Activated T-cell treated with anti-CD3 and anti-CD28 coated beads, Interleukin-2, amount 50 U/mL, for 4 hours (primary cell): ENCODE results near the gene LINC00305. TPM values are rescaled to one million over a fixed set of nuclear protein-coding genes. Genes with fewer than 3 reads are reported as not detected.

ENCODE experiments used
- ATAC-seq, 2 donors: fragments of 200-7000 bp; cut with Tn5 transposase; one replicate each; pipeline ENCODE4 v1.10.0; 2021
- DNase-seq: peaks from one replicate; pipeline ENCODE4 v3.0.0-alpha.2; 2020
- H3K27me3 Mint-ChIP-seq: one replicate; pipeline ENCODE4 v1.8.0; 2021; ENCODE audit warnings: low read depth, mixed read lengths
- H3K36me3 Mint-ChIP-seq: one replicate; pipeline ENCODE4 v1.8.0; 2022; ENCODE audit warnings: mixed read lengths; ENCODE audit not compliant: insufficient read depth
- H3K4me1 Mint-ChIP-seq: one replicate; pipeline ENCODE4 v1.8.0; 2021; ENCODE audit warnings: low read depth, mixed read lengths
- H3K4me3 Mint-ChIP-seq: one replicate; pipeline ENCODE4 v1.8.0; 2021; ENCODE audit warnings: mild to moderate bottlenecking, moderate library complexity, mixed read lengths
- H3K9me3 Mint-ChIP-seq: one replicate; pipeline ENCODE4 v1.8.0; 2021; ENCODE audit warnings: mixed read lengths
- total RNA-seq, 3 donors: library from RNA; stranded (reverse); gene quantifications; one replicate each; pipeline ENCODE4 v1.2.1, GENCODE V29; 2021

The LINC00305 gene
- total RNA-seq, 3 donors from 2014 or later: not detected

DNA sequence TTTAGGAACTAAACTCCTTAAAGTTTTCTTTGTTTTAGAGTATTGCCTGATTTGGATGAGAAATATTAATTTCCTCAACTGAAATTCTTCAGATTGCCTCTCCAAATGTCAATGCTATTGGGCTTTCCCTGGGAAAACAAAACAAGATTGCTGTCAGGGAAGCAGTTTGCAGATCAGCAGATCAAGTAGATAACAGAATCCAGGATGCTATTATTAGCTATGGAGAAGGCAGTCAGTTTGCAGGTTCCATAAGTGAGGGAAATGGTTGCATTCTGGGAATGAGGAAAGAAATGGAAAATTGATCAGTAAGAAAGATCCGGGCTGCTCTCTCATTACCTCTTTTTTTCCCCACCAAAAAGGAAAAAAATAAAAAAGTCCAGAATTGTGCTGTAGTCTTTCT is 11.0 kb downstream of the LINC00305 start:
- Mint-ChIP-seq H3K4me1 (no peaks in the 10 kb centered on the region), H3K27me3 (peaks cover 2% of the 10 kb centered on the region), H3K36me3 (no peaks in the 10 kb centered on the region), H3K4me3 (no peak overlapping the region), H3K9me3 (no peaks in the 10 kb centered on the region)
- ATAC-seq (no peak), DNase-seq (no peak)

DNA sequence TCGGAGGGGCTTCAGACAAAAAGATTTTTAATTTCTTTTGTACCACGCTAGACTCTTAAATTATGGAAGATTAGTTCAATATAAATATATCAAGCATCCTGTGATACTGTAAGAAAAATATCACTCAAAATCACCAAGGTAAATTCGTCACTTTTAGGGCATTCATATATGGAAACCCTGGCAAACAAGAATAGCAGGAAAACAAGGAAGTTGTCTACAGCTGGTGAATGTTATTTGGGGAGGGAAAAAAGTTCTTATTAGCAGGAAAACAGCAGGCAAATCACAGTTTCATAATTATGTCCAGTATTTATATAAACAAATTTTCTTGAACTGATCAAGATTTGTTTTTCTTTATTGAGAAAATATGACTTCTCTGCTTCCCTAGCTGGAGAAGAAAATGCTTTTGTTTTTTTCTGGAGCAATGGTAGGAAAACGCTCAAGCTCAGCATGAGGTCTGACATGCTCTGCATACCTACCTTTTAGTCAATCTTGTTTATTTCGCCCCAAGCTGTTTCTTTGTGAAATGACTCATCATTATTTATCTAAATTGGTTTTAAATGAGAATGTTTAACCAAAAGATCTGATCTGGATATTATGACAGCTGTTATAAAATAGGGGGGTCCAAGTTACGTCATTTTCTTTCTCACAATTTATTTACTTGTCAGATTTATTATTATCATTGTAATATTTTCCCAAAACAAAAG is 14.7 kb downstream of the LINC00305 start:
- no peaks in the 10 kb centered on the region for H3K4me1 Mint-ChIP-seq
- H3K36me3 Mint-ChIP-seq: no peaks in the 10 kb centered on the region
- no peak overlapping the region for H3K4me3 Mint-ChIP-seq
- no peaks in the 10 kb centered on the region for H3K27me3 Mint-ChIP-seq
- no peaks in the 10 kb centered on the region for H3K9me3 Mint-ChIP-seq
- DNase-seq: no peak
- no peak for ATAC-seq

DNA sequence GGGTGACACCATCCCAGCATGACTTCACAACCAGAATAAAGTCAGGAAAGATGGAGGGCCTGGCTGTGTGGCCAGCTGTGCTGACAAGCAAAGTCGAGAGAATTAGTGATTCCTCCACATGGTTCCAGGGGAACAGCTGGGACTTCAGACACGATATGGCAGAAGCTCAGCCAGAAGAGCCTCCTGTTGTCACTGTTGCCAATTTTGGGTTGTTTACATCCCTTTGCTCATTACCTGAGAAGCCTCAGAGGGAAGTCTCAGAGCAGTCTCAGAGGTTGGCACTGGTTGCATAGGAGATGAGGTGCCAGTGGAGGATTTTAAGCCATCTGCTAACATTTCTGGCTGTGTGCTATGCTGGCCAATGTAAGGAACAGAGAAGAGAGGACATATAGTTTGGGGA is 16.0 kb downstream of the LINC00305 start:
- H3K27me3 Mint-ChIP-seq: no peaks in the 10 kb centered on the region
- H3K36me3 Mint-ChIP-seq: no peaks in the 10 kb centered on the region
- ATAC-seq (no peak), DNase-seq (no peak)
- no peaks in the 10 kb centered on the region for H3K9me3 Mint-ChIP-seq
- H3K4me1 Mint-ChIP-seq: no peaks in the 10 kb centered on the region
- H3K4me3 Mint-ChIP-seq: no peak overlapping the region

DNA sequence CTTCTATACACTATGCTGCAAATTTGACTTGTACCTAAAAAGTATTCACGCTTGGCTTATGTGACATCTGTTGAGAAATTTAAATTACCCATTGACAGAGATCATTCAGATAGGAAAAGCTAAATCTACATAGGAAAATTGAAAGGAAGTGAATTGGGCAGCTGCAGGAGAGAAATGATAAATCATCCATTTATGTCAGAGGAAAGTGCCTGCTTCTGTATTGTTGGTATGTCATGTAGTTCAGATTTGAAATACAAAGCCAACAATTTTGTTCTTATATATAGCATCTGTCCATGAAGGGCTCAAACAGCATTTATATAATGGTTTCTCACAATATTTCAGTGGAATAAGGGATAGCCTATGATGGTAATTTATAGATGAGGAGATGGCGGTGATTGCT is 17.6 kb downstream of the LINC00305 start:
- no peaks in the 10 kb centered on the region for H3K9me3 Mint-ChIP-seq
- DNase-seq (no peak), ATAC-seq (no peak)
- no peaks in the 10 kb centered on the region for H3K4me1 Mint-ChIP-seq
- no peaks in the 10 kb centered on the region for H3K27me3 Mint-ChIP-seq
- H3K36me3 Mint-ChIP-seq: no peaks in the 10 kb centered on the region
- H3K4me3 Mint-ChIP-seq: no peak overlapping the region

DNA sequence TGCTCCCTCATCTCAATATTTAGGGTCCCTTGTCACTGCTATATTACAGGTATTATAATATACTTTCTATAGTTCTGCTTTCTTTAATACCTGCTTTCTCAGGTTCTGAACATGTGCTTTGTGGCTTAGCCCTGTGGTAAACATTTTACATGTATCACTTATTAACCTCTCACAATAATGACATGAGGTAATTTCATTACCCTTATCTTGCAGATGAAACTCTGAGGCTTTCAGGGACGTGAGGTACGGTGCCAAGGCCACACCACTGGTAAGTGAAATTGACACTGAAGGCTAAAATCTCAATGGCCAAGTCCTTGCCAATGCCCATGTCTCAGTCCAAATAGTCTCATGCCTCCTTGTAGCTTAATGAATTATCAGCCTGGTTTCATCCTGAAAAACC is 21.7 kb downstream of the LINC00305 start:
- ATAC-seq: no peak
- no peaks in the 10 kb centered on the region for H3K9me3 Mint-ChIP-seq
- no peaks in the 10 kb centered on the region for H3K36me3 Mint-ChIP-seq
- no peak for DNase-seq
- H3K27me3 Mint-ChIP-seq: no peaks in the 10 kb centered on the region
- no peak overlapping the region for H3K4me3 Mint-ChIP-seq
- H3K4me1 Mint-ChIP-seq: no peaks in the 10 kb centered on the region

DNA sequence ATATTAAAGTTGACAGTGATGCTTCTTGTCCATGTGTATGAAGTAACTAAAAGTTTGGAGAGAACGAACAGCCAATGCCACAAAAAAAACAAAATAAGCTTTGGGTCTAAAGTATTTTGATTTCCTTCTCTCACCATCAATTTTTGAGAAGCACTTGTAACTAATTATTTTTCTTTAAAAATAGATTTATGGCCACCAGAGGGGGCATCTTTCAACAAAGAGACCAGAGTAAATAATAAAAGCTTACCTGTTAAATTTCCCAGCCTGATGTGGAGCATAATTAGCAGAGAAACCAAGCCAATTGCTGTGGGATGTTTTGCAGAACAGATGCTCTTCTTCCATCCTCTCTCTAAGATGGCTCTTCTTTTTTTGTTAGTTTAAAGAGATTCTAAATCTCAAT is 29.0 kb downstream of the LINC00305 start:
- no peaks in the 10 kb centered on the region for H3K9me3 Mint-ChIP-seq
- H3K27me3 Mint-ChIP-seq: no peaks in the 10 kb centered on the region
- H3K4me3 Mint-ChIP-seq: no peak overlapping the region
- no peaks in the 10 kb centered on the region for H3K4me1 Mint-ChIP-seq
- DNase-seq (no peak), ATAC-seq (no peak)
- no peaks in the 10 kb centered on the region for H3K36me3 Mint-ChIP-seq

DNA sequence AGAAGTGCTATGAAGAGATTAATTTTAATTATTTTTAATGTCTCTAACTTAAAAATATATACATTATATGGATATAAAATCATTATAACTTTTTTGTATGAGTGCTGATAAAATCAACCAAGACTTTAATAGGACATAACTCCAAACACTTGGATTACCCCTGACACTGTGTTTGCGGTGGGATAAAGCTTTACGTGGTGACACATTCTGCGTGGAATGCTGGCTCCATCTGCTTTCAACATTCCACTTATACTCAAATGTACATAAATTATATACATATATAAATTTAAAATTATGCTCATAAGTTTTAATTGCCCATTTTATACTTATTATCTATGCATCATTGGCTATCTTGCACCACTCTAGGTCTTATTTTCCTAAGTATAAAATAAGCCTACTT is 30.5 kb downstream of the LINC00305 start:
- Mint-ChIP-seq H3K4me1 (no peaks in the 10 kb centered on the region), H3K9me3 (no peaks in the 10 kb centered on the region), H3K4me3 (no peak overlapping the region), H3K36me3 (no peaks in the 10 kb centered on the region), H3K27me3 (no peaks in the 10 kb centered on the region)
- DNase-seq: no peak
- no peak for ATAC-seq

DNA sequence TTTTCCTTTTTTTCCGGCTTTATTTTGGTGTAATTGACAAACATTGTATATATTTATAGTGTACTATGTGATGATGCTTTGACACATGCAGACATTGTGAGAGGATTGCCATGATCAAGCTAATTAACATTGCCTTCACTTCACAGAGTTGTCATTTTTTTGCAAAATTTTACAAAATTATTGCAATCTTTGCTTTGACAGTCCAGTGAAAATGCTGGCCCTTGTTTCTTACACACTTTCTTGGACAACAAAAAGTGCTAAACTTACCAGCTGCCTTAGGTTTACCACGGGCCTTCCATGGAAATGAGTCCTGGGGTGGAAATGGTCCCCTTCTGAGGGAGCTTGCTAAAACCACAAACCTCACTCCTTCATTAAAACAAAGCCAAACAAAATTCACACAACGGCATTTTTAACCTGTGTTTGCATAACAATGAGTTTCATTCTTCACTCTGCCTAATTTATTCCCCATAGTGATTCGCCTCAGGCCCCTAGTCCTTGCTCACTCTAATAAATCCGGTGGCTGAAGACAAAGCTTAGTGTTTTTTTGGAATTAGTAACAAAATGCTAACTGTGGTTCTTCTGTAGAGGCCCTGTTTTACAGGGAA is 32.2 kb downstream of the LINC00305 start:
- Mint-ChIP-seq H3K36me3 (no peaks in the 10 kb centered on the region), H3K4me1 (no peaks in the 10 kb centered on the region), H3K9me3 (no peaks in the 10 kb centered on the region), H3K4me3 (no peak overlapping the region), H3K27me3 (no peaks in the 10 kb centered on the region)
- DNase-seq: no peak
- no peak for ATAC-seq

DNA sequence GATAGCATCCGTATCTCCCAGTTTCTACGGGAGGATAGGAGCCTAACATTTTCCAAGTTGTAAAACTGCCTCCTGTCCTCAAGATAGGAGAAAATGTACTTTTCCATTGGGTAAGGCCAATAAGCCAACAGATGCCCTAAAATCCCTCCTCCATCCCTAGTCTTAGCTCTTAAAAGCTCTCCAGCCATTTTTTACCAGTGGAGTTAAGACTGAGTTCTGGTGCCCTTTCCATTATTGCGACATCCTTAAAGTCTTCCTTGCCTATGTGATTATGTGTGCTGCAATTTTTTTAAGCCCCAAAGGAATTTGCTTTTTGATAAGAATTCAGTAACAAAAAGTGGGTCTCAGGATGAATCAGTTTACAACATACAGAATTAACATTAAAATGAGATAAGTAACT is 33.0 kb downstream of the LINC00305 start:
- no peaks in the 10 kb centered on the region for H3K9me3 Mint-ChIP-seq
- H3K4me3 Mint-ChIP-seq: no peak overlapping the region
- ATAC-seq: no peak
- no peaks in the 10 kb centered on the region for H3K36me3 Mint-ChIP-seq
- DNase-seq: no peak
- no peaks in the 10 kb centered on the region for H3K4me1 Mint-ChIP-seq
- H3K27me3 Mint-ChIP-seq: no peaks in the 10 kb centered on the region

DNA sequence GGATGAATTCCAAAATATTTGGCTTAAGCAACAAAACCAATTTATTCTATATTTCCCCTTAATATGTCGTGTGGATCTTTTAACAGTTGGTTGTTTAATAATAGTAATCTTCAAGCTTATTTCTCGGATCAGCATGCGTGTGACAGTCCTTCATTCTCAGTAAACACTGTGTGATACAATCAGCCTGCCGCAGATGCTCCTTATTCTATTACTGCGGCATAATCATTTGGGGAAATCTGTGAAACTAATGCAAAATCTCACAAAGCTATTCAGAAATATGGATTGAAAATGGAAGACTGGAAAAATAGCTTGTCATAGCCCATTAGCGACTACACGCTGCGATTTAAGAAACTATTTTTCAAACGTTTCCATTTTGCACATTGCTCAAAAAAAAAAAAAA is 36.9 kb downstream of the LINC00305 start:
- no peaks in the 10 kb centered on the region for H3K36me3 Mint-ChIP-seq
- no peak for DNase-seq
- no peaks in the 10 kb centered on the region for H3K27me3 Mint-ChIP-seq
- no peak overlapping the region for H3K4me3 Mint-ChIP-seq
- ATAC-seq: no peak
- H3K4me1 Mint-ChIP-seq: no peaks in the 10 kb centered on the region
- no peaks in the 10 kb centered on the region for H3K9me3 Mint-ChIP-seq

DNA sequence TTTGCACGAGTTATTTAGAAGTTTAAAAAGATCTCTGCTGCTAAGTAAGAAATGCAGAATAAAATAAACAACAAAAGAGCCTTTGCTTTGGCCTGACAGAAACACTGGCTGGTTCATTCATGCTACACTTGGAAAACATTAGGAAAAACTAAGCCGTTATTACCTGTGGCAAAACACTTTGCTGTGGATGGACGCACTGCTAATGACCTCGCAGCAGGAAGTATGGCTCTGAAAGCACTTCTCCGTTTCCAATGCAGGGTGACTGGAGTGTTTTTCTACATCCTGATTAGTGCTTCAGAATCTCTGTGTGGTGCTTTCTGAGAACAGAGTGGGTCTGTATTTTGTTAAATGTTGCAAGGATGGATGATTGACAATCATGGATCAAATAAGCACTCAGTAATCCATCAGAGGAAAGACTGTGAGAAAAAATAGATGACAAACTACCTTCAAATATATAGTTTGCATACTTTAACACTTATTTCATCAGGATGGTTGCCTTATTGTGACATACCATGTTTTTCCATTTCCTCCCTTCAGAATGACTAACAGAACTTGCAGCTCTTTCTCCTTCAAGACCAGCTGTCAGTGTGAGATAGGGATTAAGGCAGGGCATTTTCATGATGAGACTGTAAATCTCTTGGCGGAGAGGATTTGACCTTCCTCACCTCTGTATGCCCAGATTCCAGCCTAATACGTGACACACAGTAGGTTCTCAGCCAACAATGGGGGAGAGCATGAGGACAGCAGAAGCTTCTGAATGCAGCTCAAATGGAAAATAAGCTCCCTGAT is 38.0 kb downstream of the LINC00305 start:
- no peak for ATAC-seq
- DNase-seq: no peak
- no peak overlapping the region for H3K4me3 Mint-ChIP-seq
- H3K4me1 Mint-ChIP-seq: no peaks in the 10 kb centered on the region
- H3K9me3 Mint-ChIP-seq: no peaks in the 10 kb centered on the region
- no peaks in the 10 kb centered on the region for H3K36me3 Mint-ChIP-seq
- H3K27me3 Mint-ChIP-seq: no peaks in the 10 kb centered on the region

DNA sequence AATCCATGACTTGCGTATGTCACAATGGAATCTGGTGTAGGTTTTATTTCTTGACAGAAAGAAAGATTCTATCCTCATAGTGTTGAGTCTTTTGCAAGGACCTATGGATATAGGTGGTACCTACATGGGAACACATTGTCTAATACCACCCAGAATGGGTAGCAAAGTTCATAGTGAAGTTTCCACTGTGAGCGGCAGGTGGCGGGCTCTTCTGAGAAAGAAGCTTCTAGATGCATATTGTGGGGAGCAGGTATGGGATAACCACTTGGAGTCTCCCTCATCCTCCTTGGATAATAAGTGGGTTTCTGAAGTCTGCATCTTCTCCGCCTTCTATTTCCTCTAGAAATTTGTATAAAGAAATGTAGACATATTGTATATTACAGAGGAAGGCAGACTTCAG is 44.9 kb downstream of the LINC00305 start:
- Mint-ChIP-seq H3K27me3 (no peaks in the 10 kb centered on the region), H3K4me3 (no peak overlapping the region), H3K4me1 (no peaks in the 10 kb centered on the region), H3K36me3 (no peaks in the 10 kb centered on the region), H3K9me3 (no peaks in the 10 kb centered on the region)
- ATAC-seq (no peak), DNase-seq (no peak)

DNA sequence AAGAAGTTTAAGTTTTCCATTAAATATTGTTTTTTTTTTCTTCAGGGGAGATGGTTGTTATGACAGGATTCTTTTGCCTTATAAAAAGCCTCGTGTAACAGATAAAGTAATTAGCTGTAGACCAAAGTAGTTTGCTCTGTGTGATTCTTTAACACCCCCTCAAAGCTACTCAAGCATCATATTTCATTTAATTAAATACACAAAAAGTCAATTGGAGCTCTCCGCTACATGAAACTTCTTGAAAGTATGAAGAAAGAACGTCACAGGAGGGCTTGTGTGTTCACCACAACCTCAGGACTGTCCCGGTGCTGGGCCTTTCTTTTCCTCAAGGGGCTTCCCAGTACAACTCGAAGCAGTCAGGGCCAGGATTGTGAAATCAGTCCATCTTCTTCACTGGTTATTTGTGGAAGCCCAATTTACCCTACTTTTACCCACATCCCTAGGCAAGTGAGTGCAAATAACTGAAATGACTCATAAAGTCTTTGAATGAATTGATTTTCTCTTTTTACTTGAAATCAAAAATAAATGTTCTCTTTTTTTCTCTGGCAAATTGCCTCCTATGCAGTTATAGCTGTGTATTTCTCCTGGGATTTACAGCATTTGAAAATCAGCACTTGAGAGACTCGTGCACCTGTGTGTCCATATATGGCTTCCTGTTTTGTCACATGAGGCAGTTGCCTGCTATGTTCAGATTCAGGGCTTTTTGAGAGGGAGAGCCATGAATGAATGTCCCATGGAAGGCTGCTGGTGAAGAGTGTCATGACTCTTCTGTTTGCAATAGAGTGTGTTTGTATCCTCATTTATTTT is 48.6 kb downstream of the LINC00305 start:
- ATAC-seq: no peak
- no peaks in the 10 kb centered on the region for H3K27me3 Mint-ChIP-seq
- H3K9me3 Mint-ChIP-seq: no peaks in the 10 kb centered on the region
- no peak for DNase-seq
- no peak overlapping the region for H3K4me3 Mint-ChIP-seq
- no peaks in the 10 kb centered on the region for H3K4me1 Mint-ChIP-seq
- no peaks in the 10 kb centered on the region for H3K36me3 Mint-ChIP-seq

DNA sequence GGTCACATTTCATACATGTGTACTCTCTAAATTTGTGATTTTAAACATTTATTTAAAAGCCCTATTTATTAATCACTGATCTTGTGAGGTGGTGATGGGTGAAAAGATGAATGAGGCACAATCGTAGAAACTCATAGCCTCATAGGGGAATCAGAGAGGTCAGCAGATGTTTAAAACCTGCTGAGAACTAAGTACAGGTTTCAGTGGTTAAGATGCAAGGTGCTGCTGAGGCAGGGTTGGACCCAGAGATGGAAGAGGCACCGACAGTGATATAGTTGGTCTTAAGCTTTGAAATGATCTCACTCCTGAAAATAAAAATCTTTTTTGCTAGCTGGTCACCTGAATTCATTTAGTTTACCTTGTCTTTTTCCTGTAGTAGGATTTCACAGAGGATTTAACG is 49.6 kb downstream of the LINC00305 start:
- DNase-seq (no peak), ATAC-seq (no peak)
- Mint-ChIP-seq H3K4me1 (no peaks in the 10 kb centered on the region), H3K9me3 (no peaks in the 10 kb centered on the region), H3K4me3 (no peak overlapping the region), H3K27me3 (peaks cover under 1% of the 10 kb centered on the region), H3K36me3 (no peaks in the 10 kb centered on the region)
